HG02571 (cell line): Measurements from ENCODE around the gene LTBP1.
"Not testable (repeated sequence)": the region's sequence is repeated elsewhere in the genome, so short reads cannot be mapped to it uniquely, and the experiment has no call there.

Experiments used
- ATAC-seq: cut with Tn5 transposase; IDR thresholded peaks from one replicate; pipeline ENCODE4 v1.9.1; 2021; ENCODE audit warnings: mild to moderate bottlenecking, moderate library complexity; ENCODE audit not compliant: unreplicated experiment

The LTBP1 gene

DNA sequence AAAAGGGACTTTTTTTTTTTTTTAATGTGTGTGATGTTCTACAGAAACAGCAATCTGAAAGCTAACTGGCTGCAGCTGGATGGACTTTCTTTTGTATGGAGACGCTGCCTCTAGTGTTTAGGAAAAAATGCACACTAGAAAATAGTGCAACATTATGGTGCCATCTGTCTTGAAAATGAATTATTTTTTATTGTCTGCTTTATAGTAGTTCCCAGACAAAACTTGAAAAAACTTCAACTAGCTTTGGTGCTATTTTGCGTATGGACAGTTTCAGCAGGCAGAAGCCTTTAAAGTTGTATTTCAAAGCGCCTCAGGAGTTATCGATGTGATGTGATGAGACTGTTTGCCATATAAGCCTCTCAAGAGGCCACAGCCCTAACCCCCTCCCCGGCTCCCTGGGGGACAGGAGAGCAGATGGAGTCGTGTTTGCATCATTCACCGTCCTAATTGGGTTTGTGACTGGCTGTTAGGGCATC, 86.9 kb downstream of the LTBP1 start:
- ATAC-seq = no peak

DNA sequence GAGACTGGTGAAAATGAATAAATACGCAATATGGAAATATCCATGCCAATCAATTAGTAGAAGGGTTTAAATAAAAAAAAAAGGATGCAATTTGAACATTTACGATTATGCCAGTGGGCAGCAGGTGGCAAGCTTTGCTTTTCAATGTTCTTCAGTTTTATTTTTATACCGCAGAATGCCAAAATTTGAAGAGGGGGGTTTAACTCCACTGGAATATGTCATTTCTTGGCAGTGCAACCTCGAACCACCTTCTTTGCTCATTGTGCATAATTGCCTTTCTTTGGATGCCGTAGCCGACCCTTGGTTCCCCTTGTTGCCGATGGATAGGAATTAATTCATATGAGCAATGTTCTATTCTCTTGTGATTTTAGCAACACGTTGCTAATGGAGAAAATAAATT, 88.0 kb downstream of the LTBP1 start:
- no peak for ATAC-seq

- ATAC-seq = no peak
Measured at GRCh38 chr2:33038230-33038629, 91.5 kb downstream of the LTBP1 start.

- no peak for ATAC-seq
Measured at GRCh38 chr2:33038799-33039198, 92.0 kb downstream of the LTBP1 start.

DNA sequence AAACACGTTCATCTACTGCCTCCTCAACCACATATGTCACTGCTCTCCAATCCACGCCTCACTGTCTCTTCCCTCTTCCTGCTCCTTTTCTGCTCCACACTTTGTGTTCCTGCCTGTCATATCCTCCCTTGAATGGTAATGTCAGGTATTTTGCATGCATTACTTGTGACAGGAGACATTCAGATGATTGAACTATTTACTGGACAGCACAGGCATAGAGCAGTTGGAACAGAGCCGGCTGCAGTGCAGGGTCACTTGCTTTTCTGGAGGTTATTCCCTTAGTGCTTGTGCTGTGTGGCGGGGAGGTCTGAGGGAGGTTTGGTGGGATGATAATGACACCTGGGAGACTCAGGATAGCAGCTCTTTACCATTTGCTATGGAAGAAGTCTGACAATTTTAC, 93.8 kb downstream of the LTBP1 start:
- ATAC-seq = no peak

DNA sequence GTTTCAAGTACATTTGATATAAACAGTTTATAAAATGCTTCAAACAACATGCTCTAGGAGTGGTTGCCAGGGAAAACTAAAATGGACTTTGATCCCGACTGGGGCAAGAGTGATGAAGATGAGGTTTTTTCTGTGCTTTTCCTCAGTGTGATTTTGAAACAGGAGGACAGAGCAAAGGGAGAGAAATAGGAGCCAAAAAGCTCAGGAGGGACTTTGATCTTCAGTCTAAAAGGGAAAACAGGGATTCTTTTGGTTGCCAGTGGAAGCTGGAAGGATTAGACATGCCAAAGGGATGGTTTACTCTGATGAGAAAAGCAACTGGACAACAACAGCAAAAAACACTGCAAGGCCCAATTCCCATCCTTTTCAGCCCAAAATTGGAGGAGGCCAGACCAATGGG, 95.5 kb downstream of the LTBP1 start:
- ATAC-seq = no peak

GRCh38 chr2:33042819-33043218, 96.1 kb downstream of the LTBP1 start:
- ATAC-seq = no peak

DNA sequence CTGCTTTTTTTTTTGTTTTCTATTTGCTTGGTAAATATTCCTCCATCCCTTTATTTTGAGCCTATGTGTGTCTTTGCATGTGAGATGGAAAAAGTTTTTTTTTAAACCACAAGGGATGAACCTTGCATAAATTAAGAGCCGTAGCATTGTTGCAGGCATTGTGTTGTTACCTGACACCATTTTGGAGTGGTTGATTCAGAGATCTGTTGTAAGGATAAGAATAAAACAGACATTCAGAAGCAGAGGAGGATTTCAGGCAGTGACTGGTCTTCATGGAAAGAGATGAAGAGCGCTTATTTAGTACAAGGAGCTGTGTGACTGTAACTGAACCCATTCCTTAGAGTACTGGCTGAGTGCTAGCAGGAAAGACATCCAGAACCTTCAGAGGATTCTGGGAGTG, 101.2 kb downstream of the LTBP1 start:
- no peak for ATAC-seq

DNA sequence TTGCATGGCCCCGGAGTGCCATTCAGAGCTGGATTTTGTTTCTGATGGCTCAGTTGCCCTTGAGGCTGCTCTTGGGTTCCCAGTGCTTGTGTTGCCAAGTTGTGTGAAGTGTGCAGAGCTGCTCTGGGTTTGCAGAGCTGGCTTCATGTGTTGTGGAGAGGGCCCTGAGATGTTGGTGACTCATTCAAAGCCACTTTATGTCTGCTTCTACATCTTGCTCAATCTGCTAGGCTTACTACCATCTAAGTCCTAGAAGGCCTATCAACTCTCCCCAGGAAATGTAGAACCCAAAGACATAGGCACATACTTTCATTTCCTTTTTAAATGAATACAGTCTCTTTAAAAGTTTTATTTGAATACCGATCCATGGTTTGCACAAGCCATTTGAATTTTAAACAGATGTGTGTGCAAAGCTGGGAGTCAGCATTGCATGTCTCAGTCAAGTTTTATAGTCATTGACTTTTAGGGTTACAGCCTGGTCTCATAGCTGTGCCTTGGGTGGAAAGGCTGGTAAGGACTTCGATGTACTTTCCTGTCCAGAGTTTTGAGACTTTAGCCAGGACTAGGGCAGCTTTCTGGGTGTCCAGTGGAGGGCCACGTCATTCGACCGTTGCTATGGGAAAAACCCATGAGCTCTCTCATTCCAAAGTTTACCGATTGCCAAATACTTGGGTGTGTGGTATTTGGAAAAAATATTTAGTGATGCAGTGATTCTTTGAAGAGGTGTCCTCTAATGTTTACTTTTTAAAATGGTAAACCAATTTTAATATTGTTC, 105.0 kb downstream of the LTBP1 start:
- ATAC-seq = no peak

- no peak for ATAC-seq
Measured at GRCh38 chr2:33052361-33052735, 105.6 kb downstream of the LTBP1 start.

GRCh38 chr2:33052795-33053194, 106.0 kb downstream of the LTBP1 start:
- not testable (repeated sequence) for ATAC-seq

DNA sequence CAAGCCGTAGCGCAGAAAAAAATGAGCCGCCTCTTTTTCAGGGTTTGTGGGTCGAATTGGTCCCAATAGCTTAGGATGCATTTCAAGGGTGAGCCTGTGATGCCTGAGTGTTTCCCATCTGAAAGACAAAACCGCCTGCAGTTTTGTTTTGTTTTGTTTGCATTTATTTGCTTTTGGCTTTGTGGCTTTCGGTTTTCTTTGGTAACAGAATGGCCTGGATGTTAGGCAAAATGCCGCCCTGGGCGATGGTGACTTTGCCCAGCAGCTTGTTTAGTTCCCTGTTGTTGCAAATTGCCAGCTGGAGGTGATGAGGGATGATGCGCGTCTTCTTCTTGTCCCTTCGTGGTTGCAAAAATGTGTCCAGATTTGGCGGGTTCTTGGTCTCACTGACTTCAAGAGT, 109.4 kb downstream of the LTBP1 start:
- ATAC-seq = no peak

DNA sequence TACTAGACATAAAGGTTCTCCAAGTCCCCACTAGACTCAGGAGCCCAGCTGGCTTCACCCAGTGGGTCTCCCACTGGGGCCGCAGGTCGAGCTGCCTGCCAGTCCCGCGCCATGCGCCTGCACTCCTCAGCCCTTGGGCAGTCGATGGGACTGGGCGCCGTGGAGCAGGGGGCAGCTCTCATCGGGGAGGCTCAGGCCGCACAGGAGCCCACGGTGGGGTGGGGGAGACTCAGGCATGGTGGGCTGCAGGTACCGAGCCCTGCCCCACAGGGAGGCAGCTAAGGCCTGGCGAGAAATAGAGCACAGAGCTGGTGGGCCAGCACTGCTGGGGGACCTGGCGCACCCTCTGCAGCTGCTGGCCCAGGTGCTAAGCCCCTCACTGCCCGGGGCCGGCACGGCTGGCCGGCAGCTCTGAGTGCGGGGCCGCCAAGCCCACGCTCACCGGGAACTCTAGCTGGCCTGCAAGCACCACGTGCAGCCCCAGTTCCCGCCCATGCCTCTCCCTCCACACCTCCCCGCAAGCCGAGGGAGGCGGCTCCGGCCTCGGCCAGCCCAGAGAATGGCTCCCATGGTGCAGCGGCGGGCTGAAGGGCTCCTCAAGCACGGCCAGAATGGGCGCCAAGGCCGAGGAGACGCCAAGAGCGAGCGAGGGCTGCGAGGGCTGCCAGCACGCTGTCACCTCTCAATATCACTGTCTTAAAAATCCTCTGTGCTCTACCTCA, 110.7 kb downstream of the LTBP1 start:
- not testable (repeated sequence) for ATAC-seq

- no peak for ATAC-seq
Measured at GRCh38 chr2:33058716-33059470, 112.1 kb downstream of the LTBP1 start.

GRCh38 chr2:33059471-33060156, 112.9 kb downstream of the LTBP1 start:
- ATAC-seq = no peak

- ATAC-seq = no peak
Measured at GRCh38 chr2:33060405-33060804, 113.7 kb downstream of the LTBP1 start.

- ATAC-seq = no peak
Measured at GRCh38 chr2:33062665-33063250, 116.0 kb downstream of the LTBP1 start.

DNA sequence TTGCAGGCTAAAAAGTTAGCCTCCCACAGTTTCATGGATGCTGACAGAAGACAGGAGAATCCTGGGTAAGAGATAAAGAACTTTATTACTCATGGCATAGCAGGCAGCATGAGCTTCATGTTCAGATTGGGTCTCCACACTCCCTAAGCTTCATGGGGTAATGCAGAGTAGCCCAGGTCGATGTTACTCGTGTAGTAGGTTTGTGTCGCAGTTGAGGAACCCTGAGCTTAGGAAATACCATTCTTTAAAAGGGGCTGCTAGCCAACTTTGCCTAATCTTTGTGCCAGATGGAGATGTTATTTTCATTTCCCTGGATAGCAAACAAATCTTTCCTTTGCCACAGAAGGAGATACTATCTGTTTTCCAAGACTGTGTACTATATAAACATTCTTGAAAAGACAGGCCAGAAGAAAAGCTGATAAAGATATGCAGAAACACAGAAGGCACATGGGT, 117.6 kb downstream of the LTBP1 start:
- no peak for ATAC-seq

- ATAC-seq = no peak
Measured at GRCh38 chr2:33067598-33067997, 120.8 kb downstream of the LTBP1 start.

DNA sequence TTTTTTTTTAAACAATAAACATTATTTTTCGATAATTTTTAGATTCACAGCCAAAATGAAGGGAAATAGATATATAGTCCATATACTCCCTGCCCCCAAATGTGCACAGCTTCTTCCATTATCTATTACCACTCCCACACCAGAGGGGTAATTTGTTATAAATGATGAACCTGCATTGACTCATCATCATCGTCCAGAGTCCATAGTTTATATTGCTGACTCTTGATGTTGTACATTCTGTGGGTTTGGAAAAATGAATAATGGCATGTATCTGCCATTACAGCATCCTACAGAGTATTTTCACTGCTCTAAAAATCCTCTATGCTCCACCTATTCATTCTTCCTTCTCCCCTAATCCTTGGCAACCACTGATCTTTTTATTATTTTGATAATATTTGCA, 121.5 kb downstream of the LTBP1 start:
- ATAC-seq = no peak
